Measurements from ENCODE around the gene FSTL5. TPM values are rescaled to one million over a fixed set of nuclear protein-coding genes. Genes with fewer than 3 reads are reported as not detected.

FSTL5 gene
- total and polyA plus RNA-seq, 2 experiments from 2014 or later, result 0.06 to 0.49 TPM

GRCh38 chr4:161573836-161574235, 590.0 kb downstream of the FSTL5 start (continued):
- no peak for TF ChIP-seq ZNF462 (CRISPR knock-in tag; IDR thresholded peaks at IDR 0.05)

- H3K4me3 ChIP-seq, result no peak overlapping the region
- Mint-ChIP-seq H3K9me3 (no peaks in the 10 kb centered on the region), H3K4me1 (no peaks in the 10 kb centered on the region), H3K4me3 (no peak overlapping the region), H3K36me3 (ENCODE audit: low read depth) (no peaks in the 10 kb centered on the region), H3K27me3 (ENCODE audit: insufficient read depth, low read depth, poor library complexity) (no peaks in the 10 kb centered on the region), H3K27ac (no peak overlapping the region)
- H3K27me3 ChIP-seq (ENCODE audit: insufficient read depth), result no peaks in the 10 kb centered on the region
- ATAC-seq, result no peak
- DNase-seq (ENCODE audit: low spot score), result peak; percentile 41
- no peak for TF ChIP-seq EZH2 (IDR thresholded peaks at IDR 0.05; ENCODE audit: low read depth, unreplicated experiment)
- TF ChIP-seq, protein P1, sequence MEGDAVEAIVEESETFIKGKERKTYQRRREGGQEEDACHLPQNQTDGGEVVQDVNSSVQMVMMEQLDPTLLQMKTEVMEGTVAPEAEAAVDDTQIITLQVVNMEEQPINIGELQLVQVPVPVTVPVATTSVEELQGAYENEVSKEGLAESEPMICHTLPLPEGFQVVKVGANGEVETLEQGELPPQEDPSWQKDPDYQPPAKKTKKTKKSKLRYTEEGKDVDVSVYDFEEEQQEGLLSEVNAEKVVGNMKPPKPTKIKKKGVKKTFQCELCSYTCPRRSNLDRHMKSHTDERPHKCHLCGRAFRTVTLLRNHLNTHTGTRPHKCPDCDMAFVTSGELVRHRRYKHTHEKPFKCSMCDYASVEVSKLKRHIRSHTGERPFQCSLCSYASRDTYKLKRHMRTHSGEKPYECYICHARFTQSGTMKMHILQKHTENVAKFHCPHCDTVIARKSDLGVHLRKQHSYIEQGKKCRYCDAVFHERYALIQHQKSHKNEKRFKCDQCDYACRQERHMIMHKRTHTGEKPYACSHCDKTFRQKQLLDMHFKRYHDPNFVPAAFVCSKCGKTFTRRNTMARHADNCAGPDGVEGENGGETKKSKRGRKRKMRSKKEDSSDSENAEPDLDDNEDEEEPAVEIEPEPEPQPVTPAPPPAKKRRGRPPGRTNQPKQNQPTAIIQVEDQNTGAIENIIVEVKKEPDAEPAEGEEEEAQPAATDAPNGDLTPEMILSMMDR (conservative IDR thresholded peaks at IDR 0.05; ENCODE audit: low read depth in 2 of 2), result peak in 1 of 2 experiments; percentile 47; a peak in 2 of 4 replicates
- TF ChIP-seq POLR2AphosphoS5 (IDR thresholded peaks at IDR 0.05; ENCODE audit: low read depth), result no peak
- H4K20me1 ChIP-seq (replicated peaks; ENCODE audit: insufficient read depth), result no peaks in the 10 kb centered on the region
- H3F3A ChIP-seq (replicated peaks; ENCODE audit: low read depth), result no peaks in the 10 kb centered on the region
- no peaks in the 10 kb centered on the region for H3K4me1 ChIP-seq (ENCODE audit: insufficient read depth)
- no peaks in the 10 kb centered on the region for H3K79me2 ChIP-seq (replicated peaks; ENCODE audit: insufficient read depth)
- H2AFZ ChIP-seq, result no peak overlapping the region
- no peaks in the 10 kb centered on the region for H3K36me3 ChIP-seq (ENCODE audit: insufficient read depth)
- no peak overlapping the region for H3K27ac ChIP-seq (ENCODE audit: low read depth)
- no peaks in the 10 kb centered on the region for H3K9me2 ChIP-seq (ENCODE audit: insufficient read depth)
- no peak overlapping the region for H3K4me2 ChIP-seq
Observed at GRCh38 chr4:161564230-161564834, 599.5 kb downstream of the FSTL5 start.
